Effector memory CD8-positive, alpha-beta T cell (primary cell): Measurements from ENCODE around the gene TRPM1.

ENCODE experiments used
- ATAC-seq: fragments of 150-1000 bp; cut with Tn5 transposase; replicated peaks from 2 replicates; pipeline ENCODE4 v1.10.0; 2021; ENCODE audit warnings: mild to moderate bottlenecking, moderate library complexity
- DNase-seq, 3 experiments: peaks; one replicate each; pipeline ENCODE4 v3.0.0; 2021
- H3K27ac Mint-ChIP-seq, 2 donors: one replicate each; pipeline ENCODE4 v1.8.0; 2022; ENCODE audit warnings: mild to moderate bottlenecking in 2 of 2, mixed read lengths in 2 of 2, moderate library complexity in 2 of 2
- H3K27me3 Mint-ChIP-seq, 2 donors: one replicate each; pipeline ENCODE4 v1.8.0; 2022; ENCODE audit warnings: mixed read lengths in 2 of 2
- H3K36me3 Mint-ChIP-seq: one replicate; pipeline ENCODE4 v1.8.0; 2022; ENCODE audit warnings: mild to moderate bottlenecking, moderate library complexity, mixed read lengths; ENCODE audit not compliant: insufficient read depth
- H3K4me1 Mint-ChIP-seq, 2 donors: one replicate each; pipeline ENCODE4 v1.8.0; 2022; ENCODE audit warnings: low read depth in 2 of 2, mixed read lengths in 2 of 2
- H3K4me3 Mint-ChIP-seq, 2 donors: one replicate each; pipeline ENCODE4 v1.8.0; 2022; ENCODE audit warnings: mild to moderate bottlenecking in 2 of 2, mixed read lengths in 2 of 2, moderate library complexity in 2 of 2
- H3K9me3 Mint-ChIP-seq, 2 donors: one replicate each; pipeline ENCODE4 v1.8.0; 2022; ENCODE audit warnings: mixed read lengths in 2 of 2

Gene TRPM1

GRCh38 chr15:31131853-31132375, 30.4 kb upstream of the TRPM1 start:
- no peaks in the 10 kb centered on the region for H3K9me3 Mint-ChIP-seq
- ATAC-seq (no peak), DNase-seq (no peak)
- H3K4me1 Mint-ChIP-seq: peaks cover 1 to 13% of the 10 kb centered on the region in 2 donors
- H3K27me3 Mint-ChIP-seq: peaks cover 0 to 10% of the 10 kb centered on the region in 2 donors
- H3K27ac Mint-ChIP-seq: peak overlapping the region in 1 of 2 donors; percentile 76
- H3K36me3 Mint-ChIP-seq: peaks cover 6% of the 10 kb centered on the region
- H3K4me3 Mint-ChIP-seq: no peak overlapping the region

- peaks cover 0 to 10% of the 10 kb centered on the region in 2 donors for H3K27me3 Mint-ChIP-seq
- peak overlapping the region; percentile 5 to 76 for H3K27ac Mint-ChIP-seq
- DNase-seq (no peak), ATAC-seq (no peak)
- H3K9me3 Mint-ChIP-seq: no peaks in the 10 kb centered on the region
- peaks cover 5% of the 10 kb centered on the region for H3K36me3 Mint-ChIP-seq
- H3K4me1 Mint-ChIP-seq: peaks cover 1 to 13% of the 10 kb centered on the region in 2 donors
- H3K4me3 Mint-ChIP-seq: peak overlapping the region; percentile 17 to 71
These were observed 29.2 kb upstream of the TRPM1 start for GRCh38 chr15:31130576-31131237.

GRCh38 chr15:31129769-31130303, 28.3 kb upstream of the TRPM1 start:
- Mint-ChIP-seq H3K27ac (no peak overlapping the region), H3K9me3 (no peaks in the 10 kb centered on the region), H3K4me3 (no peak overlapping the region), H3K4me1 (peaks cover 1 to 13% of the 10 kb centered on the region in 2 donors), H3K36me3 (peaks cover 3% of the 10 kb centered on the region), H3K27me3 (peaks cover 0 to 10% of the 10 kb centered on the region in 2 donors)
- DNase-seq: no peak
- no peak for ATAC-seq

GRCh38 chr15:31128919-31129768, 27.6 kb upstream of the TRPM1 start:
- Mint-ChIP-seq H3K4me3 (no peak overlapping the region), H3K4me1 (peaks cover 1 to 13% of the 10 kb centered on the region in 2 donors), H3K27me3 (peaks cover 0 to 10% of the 10 kb centered on the region in 2 donors), H3K27ac (no peak overlapping the region), H3K9me3 (no peaks in the 10 kb centered on the region), H3K36me3 (peaks cover 3% of the 10 kb centered on the region)
- peak; percentile 73 for DNase-seq
- peak; percentile 91 for ATAC-seq

GRCh38 chr15:31128477-31128876, 27.0 kb upstream of the TRPM1 start:
- H3K27me3 Mint-ChIP-seq: peaks cover 0 to 10% of the 10 kb centered on the region in 2 donors
- no peak for ATAC-seq

GRCh38 chr15:31127596-31128261, 26.2 kb upstream of the TRPM1 start:
- Mint-ChIP-seq H3K9me3 (no peaks in the 10 kb centered on the region), H3K27ac (peak overlapping the region in 1 of 2 donors; percentile 20), H3K4me1 (peaks cover 1 to 13% of the 10 kb centered on the region in 2 donors), H3K36me3 (peaks cover 3% of the 10 kb centered on the region), H3K27me3 (peaks cover 0 to 10% of the 10 kb centered on the region in 2 donors), H3K4me3 (no peak overlapping the region)
- DNase-seq: no peak
- no peak for ATAC-seq

More at GRCh38 chr15:31128477-31128876, 27.0 kb upstream of the TRPM1 start:
- no peak overlapping the region for H3K4me3 Mint-ChIP-seq
- H3K36me3 Mint-ChIP-seq: peaks cover 3% of the 10 kb centered on the region
- no peak overlapping the region for H3K27ac Mint-ChIP-seq
- H3K9me3 Mint-ChIP-seq: no peaks in the 10 kb centered on the region
- DNase-seq: no peak
- H3K4me1 Mint-ChIP-seq: peaks cover 1 to 13% of the 10 kb centered on the region in 2 donors

GRCh38 chr15:31125061-31125460, 23.5 kb upstream of the TRPM1 start:
- Mint-ChIP-seq H3K9me3 (peaks cover 0 to 5% of the 10 kb centered on the region in 2 donors), H3K4me1 (peaks cover 0 to 3% of the 10 kb centered on the region in 2 donors), H3K36me3 (peaks cover 3% of the 10 kb centered on the region), H3K4me3 (no peak overlapping the region), H3K27ac (no peak overlapping the region), H3K27me3 (no peaks in the 10 kb centered on the region)
- ATAC-seq (no peak), DNase-seq (no peak)

GRCh38 chr15:31116423-31117030, 15.0 kb upstream of the TRPM1 start:
- Mint-ChIP-seq H3K9me3 (peaks cover 2 to 6% of the 10 kb centered on the region in 2 donors), H3K27me3 (peaks cover 30 to 47% of the 10 kb centered on the region in 2 donors), H3K4me1 (no peaks in the 10 kb centered on the region), H3K36me3 (no peaks in the 10 kb centered on the region), H3K27ac (no peak overlapping the region), H3K4me3 (no peak overlapping the region)
- ATAC-seq (no peak), DNase-seq (no peak)

GRCh38 chr15:31111091-31111647, 9.6 kb upstream of the TRPM1 start:
- DNase-seq (no peak), ATAC-seq (no peak)
- no peak overlapping the region for H3K4me3 Mint-ChIP-seq
- no peak overlapping the region for H3K27ac Mint-ChIP-seq
- H3K9me3 Mint-ChIP-seq: peaks cover 2 to 6% of the 10 kb centered on the region in 2 donors
- H3K36me3 Mint-ChIP-seq: no peaks in the 10 kb centered on the region
- H3K4me1 Mint-ChIP-seq: no peaks in the 10 kb centered on the region
- peaks cover 21 to 42% of the 10 kb centered on the region in 2 donors for H3K27me3 Mint-ChIP-seq

GRCh38 chr15:31108836-31109235, 7.3 kb upstream of the TRPM1 start:
- Mint-ChIP-seq H3K4me1 (no peaks in the 10 kb centered on the region), H3K27me3 (peaks cover 11 to 23% of the 10 kb centered on the region in 2 donors), H3K9me3 (peaks cover 0 to under 1% of the 10 kb centered on the region in 2 donors), H3K36me3 (peaks cover 2% of the 10 kb centered on the region), H3K27ac (peak overlapping the region in 1 of 2 donors; percentile 29), H3K4me3 (no peak overlapping the region)
- ATAC-seq: no peak
- no peak for DNase-seq

GRCh38 chr15:31106495-31107300, 5.2 kb upstream of the TRPM1 start:
- Mint-ChIP-seq H3K9me3 (no peaks in the 10 kb centered on the region), H3K36me3 (peaks cover 2% of the 10 kb centered on the region), H3K4me1 (no peaks in the 10 kb centered on the region), H3K4me3 (no peak overlapping the region), H3K27ac (no peak overlapping the region), H3K27me3 (peaks cover 9% of the 10 kb centered on the region in 2 donors)
- DNase-seq (no peak), ATAC-seq (no peak)

- Mint-ChIP-seq H3K36me3 (peaks cover 2% of the 10 kb centered on the region), H3K4me1 (no peaks in the 10 kb centered on the region), H3K9me3 (no peaks in the 10 kb centered on the region), H3K27me3 (peaks cover 8 to 24% of the 10 kb centered on the region in 2 donors), H3K4me3 (no peak overlapping the region), H3K27ac (no peak overlapping the region)
- ATAC-seq (no peak), DNase-seq (no peak)
These were observed 2.5 kb upstream of the TRPM1 start for GRCh38 chr15:31104003-31104402.
